Mesodermal cell (in vitro differentiated cells): ENCODE data around the gene MAPKAPK2.

Source experiments
- H3K27ac ChIP-seq: 2 replicates; pipeline ENCODE4 v1.7.0; 2013; ENCODE audit warnings: mild to moderate bottlenecking, low read depth, low read length, moderate library complexity; ENCODE audit not compliant: severe bottlenecking
- H3K36me3 ChIP-seq: 2 replicates; pipeline ENCODE4 v1.7.1; 2013; ENCODE audit warnings: mild to moderate bottlenecking, low read length, moderate library complexity; ENCODE audit not compliant: control insufficient read depth, insufficient read depth
- H3K4me1 ChIP-seq: one replicate; pipeline ENCODE4 v1.7.1; 2013; ENCODE audit warnings: mild to moderate bottlenecking, low read length; ENCODE audit not compliant: insufficient read depth, control insufficient read depth, poor library complexity, severe bottlenecking
- H3K4me3 ChIP-seq: 2 replicates; pipeline ENCODE4 v1.7.0; 2013; ENCODE audit warnings: low read length, control low read depth, mild to moderate bottlenecking; ENCODE audit not compliant: insufficient read depth, poor library complexity, severe bottlenecking; ENCODE audit errors: extremely low read depth
- H3K9me3 ChIP-seq: 2 replicates; pipeline ENCODE4 v1.7.1; 2013; ENCODE audit warnings: mild to moderate bottlenecking, low read length, moderate library complexity; ENCODE audit not compliant: control insufficient read depth
- WGBS, 2 experiments: methylation state at CpG; one replicate each; pipeline ENCODE4 v1.1.5; 2013; ENCODE audit warnings: missing lambda C conversion rate in 2 of 2; ENCODE audit not compliant: insufficient coverage in 2 of 2; 5-methylcytosine and 5-hydroxymethylcytosine counted together

The MAPKAPK2 gene

DNA sequence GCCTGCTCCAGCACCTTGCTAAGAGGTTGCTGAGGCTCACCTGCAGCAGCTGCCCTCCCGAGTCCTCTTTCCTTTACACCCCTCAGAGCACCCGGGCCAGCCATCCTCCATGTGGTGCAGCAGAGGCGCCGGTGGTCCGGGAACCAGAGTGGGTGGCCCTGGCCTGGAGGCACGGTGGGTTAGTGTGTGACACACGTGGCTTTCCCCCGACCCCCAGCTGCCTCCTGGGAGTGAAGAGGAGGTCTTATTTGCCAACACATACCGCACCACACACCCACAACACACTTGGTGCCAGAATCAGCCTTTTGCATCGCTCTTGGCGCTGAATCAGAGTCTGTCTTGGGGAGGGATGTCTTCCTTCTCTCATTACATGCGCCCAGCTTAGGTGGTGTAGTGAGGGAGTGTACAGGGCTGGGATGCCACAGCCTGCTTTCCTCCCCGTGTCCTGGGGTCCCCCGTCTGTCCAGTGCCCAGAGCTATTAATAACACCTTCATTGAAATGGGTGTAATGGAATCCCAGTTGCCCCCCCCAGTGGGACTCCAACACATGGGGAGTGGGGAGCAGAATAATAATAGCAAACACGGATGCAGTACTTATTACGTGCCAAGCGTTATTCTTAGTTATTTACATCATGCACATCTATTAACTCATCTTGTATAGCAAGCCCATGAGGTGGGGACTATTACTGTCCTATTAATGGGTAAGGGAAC is 38.2 kb downstream of the MAPKAPK2 start:
- no peak overlapping the region for H3K4me3 ChIP-seq
- no peaks in the 10 kb centered on the region for H3K9me3 ChIP-seq
- 80 to 95% methylated on average over 1 to 6 of the region's 17 CpGs for WGBS, 2 experiments
- H3K27ac ChIP-seq: no peak overlapping the region
- peaks cover 10% of the 10 kb centered on the region for H3K36me3 ChIP-seq
- peaks cover 18% of the 10 kb centered on the region for H3K4me1 ChIP-seq

DNA sequence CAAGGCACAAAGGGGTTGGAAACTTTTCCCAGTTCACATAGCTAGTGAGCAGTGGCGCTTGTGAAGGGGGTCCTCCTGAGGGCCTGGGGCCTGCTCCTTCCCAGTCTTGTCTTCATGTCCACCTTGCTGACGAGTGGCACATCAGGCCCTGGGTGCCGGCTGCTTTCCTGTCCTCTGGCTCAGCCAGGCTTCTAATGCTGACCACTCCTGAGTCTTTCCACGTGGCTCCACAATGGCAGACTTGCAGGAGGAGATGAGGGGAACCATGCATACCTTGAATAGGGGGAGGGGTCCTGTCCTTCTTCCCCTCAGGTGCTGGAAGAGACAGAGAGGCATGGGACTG is 38.7 kb downstream of the MAPKAPK2 start:
- 73 to 78% methylated on average over 3 to 4 of the region's 4 CpGs for WGBS, 2 experiments
- Histone ChIP-seq H3K9me3 (no peaks in the 10 kb centered on the region), H3K27ac (peak overlapping the region; percentile 45), H3K4me1 (peaks cover 21% of the 10 kb centered on the region), H3K4me3 (no peak overlapping the region), H3K36me3 (peaks cover 12% of the 10 kb centered on the region)

DNA sequence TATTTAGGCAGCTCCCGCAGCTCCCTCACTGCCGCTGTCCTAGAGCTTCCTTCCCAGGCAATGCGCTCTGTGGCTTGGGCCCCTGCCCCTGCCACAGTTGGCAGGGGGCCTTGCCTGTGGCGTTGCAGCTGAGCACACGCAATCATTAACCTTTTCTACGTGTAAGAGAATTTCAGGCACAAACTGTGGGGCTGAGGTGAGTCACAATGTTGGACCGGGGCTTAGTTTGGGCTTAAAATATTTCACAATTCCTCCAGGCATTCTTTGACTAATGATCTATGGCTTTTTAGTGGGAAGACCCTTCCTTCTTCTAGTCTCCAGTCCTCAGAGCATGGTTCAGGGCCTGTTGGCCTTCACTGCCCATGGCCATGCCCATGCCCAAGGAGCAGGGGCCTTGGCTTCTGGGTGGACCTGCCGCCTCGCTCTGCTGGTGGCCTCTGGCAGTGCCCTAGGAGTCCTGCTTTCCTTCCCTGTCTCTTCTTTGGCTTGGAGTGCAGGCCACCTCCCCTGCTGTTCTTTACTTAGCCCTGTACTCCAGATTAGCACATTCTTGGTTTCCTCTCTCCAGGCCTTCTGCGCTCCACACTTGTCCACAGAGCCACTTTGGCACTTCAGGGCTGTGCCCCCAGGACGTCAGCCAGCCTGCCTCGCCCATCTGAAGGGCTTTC is 39.2 kb downstream of the MAPKAPK2 start:
- Histone ChIP-seq H3K4me1 (peaks cover 21% of the 10 kb centered on the region), H3K36me3 (peaks cover 17% of the 10 kb centered on the region), H3K4me3 (no peak overlapping the region), H3K27ac (peak overlapping the region; percentile 45), H3K9me3 (no peaks in the 10 kb centered on the region)
- 68 to 84% methylated on average over 8 to 9 of the region's 12 CpGs for WGBS, 2 experiments

DNA sequence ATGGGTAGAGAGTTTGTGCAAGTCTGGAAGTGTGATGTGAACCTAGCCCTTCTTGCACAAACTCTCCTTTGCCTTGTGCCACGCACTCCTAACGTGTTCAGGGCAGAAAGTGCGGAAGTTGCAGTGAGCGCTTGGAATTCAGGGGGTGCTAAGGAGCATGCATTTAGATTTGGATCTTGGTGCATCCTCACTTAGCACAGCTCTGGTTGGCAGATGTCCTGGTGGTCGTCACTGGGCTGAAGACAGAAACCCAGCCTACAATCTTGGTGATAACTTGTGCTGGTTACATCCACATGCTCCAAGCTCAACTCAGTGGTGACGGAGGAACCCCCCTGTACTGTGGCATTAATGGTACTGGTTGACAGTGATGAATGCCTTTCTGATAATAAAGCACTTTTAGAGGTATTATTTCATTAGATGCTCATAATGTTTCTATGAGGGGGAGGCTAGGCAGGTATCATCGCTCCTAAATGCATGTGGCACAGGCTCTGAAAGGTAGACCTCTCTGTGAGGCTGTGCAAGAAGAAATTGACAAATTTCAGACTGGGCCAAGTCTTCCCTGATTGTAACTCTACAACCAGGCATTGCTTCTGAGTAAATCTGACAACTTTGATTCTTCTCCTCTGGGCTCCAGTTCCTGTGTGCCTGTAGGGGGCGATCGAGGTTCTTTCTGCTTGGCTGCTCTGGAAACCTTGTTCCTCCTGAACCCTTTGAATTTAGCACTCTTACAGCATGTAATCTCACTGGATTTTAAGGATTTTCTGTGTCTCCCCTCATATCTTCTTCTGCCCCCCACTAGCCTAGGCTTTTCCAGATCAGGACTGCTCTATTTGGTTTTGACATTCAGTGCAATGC is 40.6 kb downstream of the MAPKAPK2 start:
- Histone ChIP-seq H3K36me3 (peaks cover 27% of the 10 kb centered on the region), H3K4me1 (peaks cover 21% of the 10 kb centered on the region), H3K9me3 (no peaks in the 10 kb centered on the region), H3K27ac (no peak overlapping the region), H3K4me3 (no peak overlapping the region)
- 65 to 70% methylated on average over 7 of the region's 9 CpGs for WGBS, 2 experiments

DNA sequence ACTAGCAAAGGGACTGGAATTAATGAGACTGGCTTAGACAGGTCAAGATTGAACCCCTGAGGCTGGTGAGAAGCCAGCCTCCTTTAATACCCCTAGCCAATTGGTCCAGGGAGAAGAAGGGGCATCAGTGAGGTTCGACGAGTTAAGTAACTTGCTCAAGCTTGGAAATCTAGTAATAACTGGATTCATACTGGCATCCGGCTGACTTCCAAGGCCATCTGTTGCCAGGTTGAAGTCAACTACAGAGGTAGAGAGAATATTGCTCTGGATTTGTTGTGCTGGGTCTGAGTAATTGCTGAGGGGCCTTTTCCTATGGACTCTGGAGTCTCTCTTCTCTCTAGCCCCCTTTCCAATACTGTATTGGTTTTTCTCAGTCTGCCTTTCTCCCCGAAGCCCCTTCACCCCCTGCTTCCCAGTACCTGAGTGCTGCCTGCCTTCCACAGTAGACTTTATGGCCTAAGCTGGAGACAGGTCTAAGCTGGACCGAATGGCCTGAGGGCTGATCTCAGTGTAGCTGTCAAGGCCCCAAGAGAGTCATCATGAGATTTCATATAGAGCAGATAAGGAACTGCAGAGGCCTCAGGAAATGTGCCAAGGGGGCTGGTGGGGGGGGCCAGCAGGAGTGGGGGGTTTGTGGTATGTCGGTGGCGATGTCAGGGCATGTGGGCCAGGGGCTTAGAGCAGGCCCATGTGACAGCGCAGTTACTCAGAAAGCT is 43.4 kb downstream of the MAPKAPK2 start:
- Histone ChIP-seq H3K4me3 (no peak overlapping the region), H3K36me3 (peaks cover 55% of the 10 kb centered on the region), H3K27ac (no peak overlapping the region), H3K4me1 (peaks cover 14% of the 10 kb centered on the region), H3K9me3 (no peaks in the 10 kb centered on the region)
- 97 to 98% methylated on average over 7 to 8 of the region's 8 CpGs for WGBS, 2 experiments

DNA sequence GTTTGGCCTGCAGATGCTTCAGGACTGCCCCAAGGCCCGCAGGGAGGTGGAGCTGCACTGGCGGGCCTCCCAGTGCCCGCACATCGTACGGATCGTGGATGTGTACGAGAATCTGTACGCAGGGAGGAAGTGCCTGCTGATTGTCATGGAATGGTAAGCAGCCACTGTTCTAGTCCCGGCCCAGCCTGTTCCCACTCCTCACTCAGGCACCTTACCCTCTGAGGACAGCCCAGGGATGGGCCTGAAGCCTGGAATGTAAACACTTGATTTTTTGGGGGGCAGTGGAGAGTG is 43.9 kb downstream of the MAPKAPK2 start:
- H3K27ac ChIP-seq: no peak overlapping the region
- no peaks in the 10 kb centered on the region for H3K9me3 ChIP-seq
- WGBS, 2 experiments: 93 to 95% methylated on average over 2 to 5 of the region's 9 CpGs

DNA sequence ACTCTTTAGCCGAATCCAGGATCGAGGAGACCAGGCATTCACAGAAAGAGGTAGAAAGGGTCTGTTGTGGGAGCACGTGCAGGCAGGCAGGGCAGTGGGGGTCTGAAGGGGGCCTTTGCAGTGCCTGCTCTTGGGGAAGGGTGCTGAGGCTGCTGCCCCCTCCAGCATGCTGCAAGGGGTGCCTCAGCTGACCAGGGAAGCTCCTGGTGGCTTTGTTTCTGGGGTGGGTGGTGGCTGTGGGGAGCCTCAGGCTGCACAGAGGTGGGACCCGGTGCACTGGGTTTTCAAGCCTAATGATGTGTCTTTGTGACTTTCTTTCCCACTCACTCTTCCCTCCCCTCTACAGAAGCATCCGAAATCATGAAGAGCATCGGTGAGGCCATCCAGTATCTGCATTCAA is 44.3 kb downstream of the MAPKAPK2 start:
- peaks cover 5% of the 10 kb centered on the region for H3K4me1 ChIP-seq
- H3K4me3 ChIP-seq: no peak overlapping the region
- peaks cover 61% of the 10 kb centered on the region for H3K36me3 ChIP-seq
- no peaks in the 10 kb centered on the region for H3K9me3 ChIP-seq
- no peak overlapping the region for H3K27ac ChIP-seq
- WGBS, 2 experiments: 67 to 72% methylated on average over 3 to 4 of the region's 6 CpGs

More for the DNA sequence above, 43.9 kb downstream of the MAPKAPK2 start:
- Histone ChIP-seq H3K36me3 (peaks cover 57% of the 10 kb centered on the region), H3K4me1 (peaks cover 9% of the 10 kb centered on the region), H3K4me3 (no peak overlapping the region)

DNA sequence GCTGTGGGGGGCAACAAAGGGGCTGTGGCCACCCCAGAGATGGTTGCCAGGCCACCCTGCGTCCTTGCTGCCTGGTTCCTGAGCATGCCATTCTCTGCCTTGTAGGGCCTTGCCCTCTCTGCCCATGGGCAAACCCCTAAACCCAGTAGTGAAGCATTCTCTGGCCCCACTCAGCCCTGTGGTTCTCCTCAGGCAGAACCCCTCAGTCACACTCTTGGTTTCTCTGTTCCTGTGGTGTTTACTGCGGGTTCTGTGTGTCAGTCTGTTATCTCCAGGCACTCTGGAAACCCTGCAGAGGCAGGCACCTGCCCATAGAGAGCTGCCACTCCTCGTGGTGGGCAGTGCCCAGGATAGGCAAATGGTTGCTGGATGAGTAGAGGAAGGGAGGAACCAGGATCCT is 44.8 kb downstream of the MAPKAPK2 start:
- H3K9me3 ChIP-seq: no peaks in the 10 kb centered on the region
- H3K36me3 ChIP-seq: peaks cover 66% of the 10 kb centered on the region
- WGBS, 2 experiments: 84 to 100% methylated on average over 2 to 3 of the region's 3 CpGs
- no peak overlapping the region for H3K4me3 ChIP-seq
- H3K4me1 ChIP-seq: peaks cover 3% of the 10 kb centered on the region
- H3K27ac ChIP-seq: no peak overlapping the region

DNA sequence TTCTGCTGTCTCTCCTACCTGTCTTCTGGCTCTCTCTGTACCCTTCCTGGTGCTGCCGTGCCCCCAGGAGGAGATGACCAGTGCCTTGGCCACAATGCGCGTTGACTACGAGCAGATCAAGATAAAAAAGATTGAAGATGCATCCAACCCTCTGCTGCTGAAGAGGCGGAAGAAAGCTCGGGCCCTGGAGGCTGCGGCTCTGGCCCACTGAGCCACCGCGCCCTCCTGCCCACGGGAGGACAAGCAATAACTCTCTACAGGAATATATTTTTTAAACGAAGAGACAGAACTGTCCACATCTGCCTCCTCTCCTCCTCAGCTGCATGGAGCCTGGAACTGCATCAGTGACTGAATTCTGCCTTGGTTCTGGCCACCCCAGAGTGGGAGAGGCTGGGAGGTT is 47.8 kb downstream of the MAPKAPK2 start:
- peaks cover 3% of the 10 kb centered on the region for H3K4me1 ChIP-seq
- H3K4me3 ChIP-seq: no peak overlapping the region
- no peak overlapping the region for H3K27ac ChIP-seq
- H3K9me3 ChIP-seq: no peaks in the 10 kb centered on the region
- H3K36me3 ChIP-seq: peaks cover 86% of the 10 kb centered on the region
- WGBS, 2 experiments: 93 to 98% methylated on average over 7 to 10 of the region's 11 CpGs

DNA sequence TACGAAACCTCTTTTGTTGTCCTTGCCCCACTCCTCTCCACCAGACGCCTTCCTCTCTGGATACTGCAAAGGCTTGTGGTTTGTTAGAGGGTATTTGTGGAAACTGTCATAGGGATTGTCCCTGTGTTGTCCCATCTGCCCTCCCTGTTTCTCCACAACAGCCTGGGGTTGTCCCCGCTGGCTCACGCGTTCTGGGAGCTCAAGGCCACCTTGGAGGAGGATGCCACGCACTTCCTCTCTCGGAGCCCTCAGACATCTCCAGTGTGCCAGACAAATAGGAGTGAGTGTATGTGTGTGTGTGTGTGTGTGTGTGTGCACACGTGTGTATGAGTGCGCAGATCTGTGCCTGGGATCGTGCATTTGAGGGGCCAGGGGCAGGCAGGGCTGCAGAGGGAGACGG is 48.3 kb downstream of the MAPKAPK2 start:
- H3K4me3 ChIP-seq: no peak overlapping the region
- H3K9me3 ChIP-seq: no peaks in the 10 kb centered on the region
- peaks cover 85% of the 10 kb centered on the region for H3K36me3 ChIP-seq
- WGBS, 2 experiments: 93 to 100% methylated on average over 1 to 4 of the region's 11 CpGs
- H3K4me1 ChIP-seq: peaks cover 3% of the 10 kb centered on the region
- H3K27ac ChIP-seq: no peak overlapping the region
